ENCODE measurements around the gene STK36.

GRCh38 chr2:218727502-218728165 lies 55.7 kb downstream of the STK36 start:
- TF ChIP-seq CTCF (IDR thresholded peaks at IDR 0.05) (no peak), ATF2 (CRISPR knock-in tag; IDR thresholded peaks at IDR 0.05; ENCODE audit: borderline replicate concordance, low read depth) (no peak), E2F4 (CRISPR knock-in tag; IDR thresholded peaks at IDR 0.05; ENCODE audit: borderline replicate concordance, low read depth) (no peak), FOXP4 (CRISPR knock-in tag; IDR thresholded peaks at IDR 0.05) (no peak), TEAD4 (CRISPR knock-in tag; IDR thresholded peaks at IDR 0.05) (no peak), NFYB (CRISPR knock-in tag; conservative IDR thresholded peaks at IDR 0.05; ENCODE audit: low read depth) (no peak), USF2 (CRISPR knock-in tag; IDR thresholded peaks at IDR 0.05) (no peak), ATF1 (CRISPR knock-in tag; IDR thresholded peaks at IDR 0.05) (no peak), ATF3 (CRISPR knock-in tag; conservative IDR thresholded peaks at IDR 0.05) (no peak)

All from WTC11 (cell line).